HUES6 (cell line): ENCODE results near the gene HMGN4.
A peak's percentile ranks its signal among the peaks of the same experiment; 100 is the strongest.

ENCODE experiments used
- H3K27ac ChIP-seq: 2 replicates; pipeline ENCODE4 v1.7.0; 2013; ENCODE audit warnings: low read depth, mild to moderate bottlenecking, low read length, inconsistent platforms
- H3K27me3 ChIP-seq: 2 replicates; pipeline ENCODE4 v1.6.1; 2013; ENCODE audit warnings: low read length; ENCODE audit not compliant: control insufficient read depth, insufficient read depth
- H3K36me3 ChIP-seq: 2 replicates; pipeline ENCODE4 v1.6.1; 2013; ENCODE audit warnings: low read length; ENCODE audit not compliant: control insufficient read depth, insufficient read depth
- H3K4me1 ChIP-seq: 2 replicates; pipeline ENCODE4 v1.6.1; 2013; ENCODE audit warnings: low read length; ENCODE audit not compliant: control insufficient read depth, insufficient read depth
- H3K4me3 ChIP-seq: 2 replicates; pipeline ENCODE4 v1.5.1; 2013; ENCODE audit warnings: low read depth, low read length
- H3K9ac ChIP-seq: one replicate; pipeline ENCODE4 v1.6.1; 2013; ENCODE audit warnings: mild to moderate bottlenecking, low read length
- H3K9me3 ChIP-seq: 2 replicates; pipeline ENCODE4 v1.6.1; 2013; ENCODE audit warnings: low read depth, low read length; ENCODE audit not compliant: control insufficient read depth, insufficient read depth

The HMGN4 gene

DNA sequence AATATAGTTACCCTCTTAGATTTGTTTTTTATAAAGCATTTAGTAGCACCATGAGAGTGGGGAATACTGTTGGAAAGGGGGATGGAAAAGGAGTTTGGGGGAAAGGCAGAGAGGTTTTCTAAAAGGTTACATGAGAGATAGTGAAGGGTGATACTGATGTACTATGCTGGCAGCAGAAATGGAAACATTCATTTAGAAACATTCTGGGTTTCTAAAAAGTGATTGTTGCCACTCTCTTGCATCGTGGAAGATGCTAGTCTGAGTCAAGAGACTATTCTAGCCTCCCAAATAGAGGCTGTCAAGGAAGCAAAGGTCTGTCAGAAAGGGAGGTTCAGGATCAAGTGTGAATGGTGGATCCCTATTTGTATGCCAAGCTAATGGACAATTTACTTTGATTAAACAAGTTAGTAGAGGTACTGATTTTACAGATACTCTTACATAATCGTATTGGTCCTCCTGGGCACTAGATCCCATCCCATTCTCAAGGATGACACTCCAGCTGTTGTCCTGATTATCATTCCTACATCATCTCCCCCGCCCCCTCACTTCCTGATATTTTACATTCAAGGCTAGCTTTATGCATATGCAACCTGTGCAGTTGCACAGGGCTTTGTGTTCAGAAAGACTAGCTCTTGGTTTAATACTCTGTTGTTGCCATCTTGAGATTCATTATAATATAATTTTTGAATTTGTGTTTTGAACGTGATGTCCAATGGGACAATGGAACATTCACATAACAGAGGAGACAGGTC, 43.2 kb downstream of the HMGN4 start:
- H3K27me3 ChIP-seq = peaks cover 31% of the 10 kb centered on the region
- H3K36me3 ChIP-seq = no peaks in the 10 kb centered on the region
- no peak overlapping the region for H3K4me3 ChIP-seq
- no peak overlapping the region for H3K9ac ChIP-seq
- H3K4me1 ChIP-seq = no peaks in the 10 kb centered on the region
- peaks cover 3% of the 10 kb centered on the region; the same call in 1 of the 2 replicates for H3K9me3 ChIP-seq
- H3K27ac ChIP-seq = no peak overlapping the region

DNA sequence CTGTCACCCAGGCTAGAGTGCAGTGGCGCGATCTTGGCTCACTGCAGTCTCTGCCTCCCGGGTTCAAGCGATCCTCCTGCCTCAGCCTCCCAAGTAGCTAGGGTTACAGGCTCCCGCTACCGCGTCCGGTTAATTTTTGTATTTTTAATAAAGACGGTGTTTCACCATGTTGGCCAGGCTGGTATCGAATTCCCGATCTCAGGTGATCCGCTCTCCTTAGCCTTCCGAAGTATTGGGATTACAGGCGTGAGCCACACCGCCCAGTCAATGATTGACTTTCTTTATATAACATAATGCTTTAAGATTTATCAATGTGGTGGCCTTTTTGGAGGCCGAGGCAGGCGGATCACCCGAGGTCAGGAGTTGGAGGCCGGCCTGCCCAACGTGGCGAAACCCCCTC, 50.8 kb downstream of the HMGN4 start:
- no peak overlapping the region for H3K27ac ChIP-seq
- H3K36me3 ChIP-seq = no peaks in the 10 kb centered on the region
- H3K27me3 ChIP-seq = peaks cover 17% of the 10 kb centered on the region
- no peaks in the 10 kb centered on the region for H3K9me3 ChIP-seq
- H3K4me3 ChIP-seq = no peak overlapping the region
- no peak overlapping the region for H3K9ac ChIP-seq
- no peaks in the 10 kb centered on the region for H3K4me1 ChIP-seq

DNA sequence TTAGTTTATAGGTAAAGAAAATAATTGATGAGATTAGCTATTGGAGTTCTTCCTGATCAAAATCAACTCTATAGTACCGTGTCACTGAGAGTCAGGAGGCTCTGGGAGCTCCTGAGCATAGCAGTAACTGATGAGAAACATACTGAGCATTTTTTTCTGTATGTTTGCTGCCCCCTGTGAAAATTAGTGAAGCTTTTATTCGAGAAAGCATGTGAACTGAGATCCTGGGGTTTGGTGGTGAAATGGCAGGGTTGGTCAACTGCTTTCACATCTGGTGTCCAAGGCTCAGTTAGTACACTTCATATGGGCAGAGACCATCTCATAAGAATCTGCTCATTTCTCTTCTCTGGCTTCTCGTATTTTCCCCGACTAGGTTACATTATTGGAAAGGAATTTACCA, 54.5 kb downstream of the HMGN4 start:
- no peaks in the 10 kb centered on the region for H3K9me3 ChIP-seq
- H3K27ac ChIP-seq = no peak overlapping the region
- no peaks in the 10 kb centered on the region for H3K36me3 ChIP-seq
- H3K4me1 ChIP-seq = peaks cover 2% of the 10 kb centered on the region; the same call in 1 of the 2 replicates
- no peaks in the 10 kb centered on the region for H3K27me3 ChIP-seq
- no peak overlapping the region for H3K9ac ChIP-seq
- no peak overlapping the region for H3K4me3 ChIP-seq

DNA sequence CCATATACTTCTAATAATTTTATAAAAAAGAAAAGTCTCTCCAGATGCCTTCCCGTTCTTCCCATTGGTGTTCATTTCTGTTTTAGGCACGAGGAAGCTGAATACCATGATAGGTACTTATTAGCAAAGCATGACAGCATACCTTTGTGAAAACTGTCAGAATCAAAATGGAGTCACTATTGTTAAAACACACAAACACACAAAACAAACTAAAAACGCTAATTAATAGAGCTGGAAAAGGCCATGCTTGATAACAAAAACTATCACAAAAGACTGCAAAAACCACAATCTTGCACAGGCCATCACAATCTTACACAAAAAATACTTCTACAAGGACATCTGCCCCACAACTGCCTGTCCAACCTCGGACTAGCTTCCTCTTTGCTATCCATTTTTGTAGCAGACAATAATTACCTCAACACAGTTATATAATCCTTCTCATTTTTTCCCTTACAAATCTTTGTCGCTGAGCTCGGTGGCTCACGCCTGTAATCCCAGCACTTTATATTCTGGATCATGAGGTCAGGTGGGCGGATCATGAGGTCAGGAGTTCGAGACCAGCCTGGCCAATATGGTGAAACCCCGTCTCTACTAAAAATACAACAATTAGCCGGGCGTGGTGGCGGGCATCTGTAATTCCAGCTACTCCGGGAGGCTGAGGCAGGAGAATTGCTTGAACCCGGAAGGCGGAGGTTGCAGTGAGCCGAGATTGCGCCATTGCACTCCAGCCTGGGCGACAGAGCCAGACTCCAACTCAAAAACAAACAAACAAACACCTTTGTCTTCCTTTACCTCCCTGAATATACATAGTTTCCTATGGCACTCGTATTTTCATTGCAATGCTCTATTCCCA, 55.3 kb downstream of the HMGN4 start:
- H3K9ac ChIP-seq = no peak overlapping the region
- H3K27ac ChIP-seq = no peak overlapping the region
- H3K9me3 ChIP-seq = no peaks in the 10 kb centered on the region
- H3K4me3 ChIP-seq = peak overlapping the region; percentile 96
- H3K27me3 ChIP-seq = no peaks in the 10 kb centered on the region
- H3K4me1 ChIP-seq = peaks cover 5% of the 10 kb centered on the region; the same call in 1 of the 2 replicates
- H3K36me3 ChIP-seq = peaks cover 5% of the 10 kb centered on the region

DNA sequence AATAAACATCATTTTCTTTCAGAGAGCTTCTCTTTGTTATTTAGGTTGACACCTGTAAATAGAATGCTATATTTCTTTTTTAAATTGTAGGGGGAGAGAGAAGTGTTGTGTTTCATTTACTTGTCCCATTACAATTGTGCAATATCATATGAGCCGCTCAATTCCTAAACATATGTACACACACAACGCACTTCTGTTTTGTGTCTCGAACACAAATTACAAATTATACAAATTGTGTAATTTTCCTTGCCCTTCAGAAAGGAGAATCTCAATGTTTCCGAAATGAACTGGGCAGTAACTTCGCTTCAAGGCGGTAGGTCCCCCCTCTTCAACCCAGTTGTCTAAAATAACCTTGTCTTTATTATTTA, 55.9 kb downstream of the HMGN4 start:
- Histone ChIP-seq H3K36me3 (peaks cover 9% of the 10 kb centered on the region), H3K9me3 (no peaks in the 10 kb centered on the region), H3K27me3 (no peaks in the 10 kb centered on the region), H3K9ac (no peak overlapping the region), H3K4me1 (peaks cover 5% of the 10 kb centered on the region; the same call in 1 of the 2 replicates), H3K27ac (no peak overlapping the region), H3K4me3 (peak overlapping the region; percentile 96)

DNA sequence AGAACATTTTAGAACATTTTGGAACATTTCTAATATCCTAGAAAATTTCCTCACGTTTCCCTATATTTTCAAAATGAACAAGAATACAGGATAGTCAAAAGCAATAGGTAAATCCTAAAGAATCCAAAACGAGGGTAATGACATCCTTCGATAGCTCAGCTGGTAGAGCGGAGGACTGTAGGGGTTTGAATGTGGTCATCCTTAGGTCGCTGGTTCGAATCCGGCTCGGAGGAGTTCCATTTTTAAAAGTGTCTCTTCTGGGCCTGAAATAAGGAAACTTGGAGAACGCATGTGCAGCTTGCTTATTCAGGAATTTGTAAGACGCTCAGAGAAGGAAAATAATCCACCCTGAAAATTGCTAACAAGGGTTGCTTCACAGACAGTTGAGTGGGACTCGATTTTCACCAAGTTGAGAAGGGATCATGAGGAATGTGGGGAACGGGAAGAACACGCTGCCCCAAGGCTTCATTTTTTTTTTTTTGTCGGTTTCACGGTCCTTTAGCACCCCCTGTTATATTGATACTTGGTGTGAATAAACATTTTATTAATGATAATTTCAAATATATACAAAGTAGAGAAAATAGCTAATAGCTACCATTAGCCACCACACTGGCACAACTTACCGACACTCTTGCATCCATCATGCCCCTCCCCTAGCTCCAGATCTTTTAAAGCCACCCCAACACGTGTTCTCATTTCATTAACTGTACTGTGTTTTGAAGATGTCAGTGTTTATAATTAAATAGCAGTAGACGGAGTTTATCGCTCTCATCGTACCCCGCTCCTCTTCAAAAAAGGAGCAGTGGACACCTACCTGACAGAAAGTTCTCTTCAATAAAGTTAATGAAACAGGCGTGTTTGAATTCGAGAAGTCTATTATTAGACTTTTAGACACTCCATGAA, 56.8 kb downstream of the HMGN4 start:
- Histone ChIP-seq H3K4me3 (peak overlapping the region; percentile 96), H3K36me3 (peaks cover 17% of the 10 kb centered on the region), H3K4me1 (peaks cover 5% of the 10 kb centered on the region; the same call in 1 of the 2 replicates), H3K27ac (no peak overlapping the region), H3K9ac (no peak overlapping the region), H3K27me3 (no peaks in the 10 kb centered on the region), H3K9me3 (no peaks in the 10 kb centered on the region)

DNA sequence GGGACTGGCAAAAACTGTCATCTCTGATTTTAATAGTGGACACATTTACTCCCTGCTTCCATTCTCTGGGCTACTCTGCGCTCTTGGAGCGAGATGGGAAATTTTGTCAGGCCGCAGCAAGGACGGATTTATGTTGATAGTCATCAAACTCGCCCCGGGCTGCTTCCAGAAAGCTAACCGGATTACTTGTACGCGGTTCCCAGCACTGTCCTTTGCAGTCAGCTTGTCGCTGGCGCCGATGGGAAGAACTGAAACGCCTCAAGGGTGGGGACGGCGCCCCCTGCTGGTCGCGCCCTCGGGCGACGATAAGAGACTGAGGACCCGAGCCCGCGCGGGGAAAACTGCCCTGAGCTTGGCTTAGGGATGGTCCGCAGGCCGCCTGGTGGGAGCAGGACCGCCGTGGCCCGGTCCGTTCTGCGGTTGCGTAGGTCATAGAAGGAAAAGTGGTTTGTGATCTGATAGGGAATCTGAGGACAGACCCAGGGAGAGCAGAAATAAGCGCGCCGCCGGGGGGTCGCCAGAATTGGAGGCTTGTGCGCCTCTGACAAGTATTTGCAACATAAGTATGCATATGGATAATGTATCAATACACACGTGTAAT, 57.6 kb downstream of the HMGN4 start:
- Histone ChIP-seq H3K36me3 (peaks cover 17% of the 10 kb centered on the region), H3K4me3 (peak overlapping the region; percentile 96), H3K9me3 (no peaks in the 10 kb centered on the region), H3K27ac (no peak overlapping the region), H3K4me1 (peaks cover 5% of the 10 kb centered on the region; the same call in 1 of the 2 replicates), H3K9ac (no peak overlapping the region), H3K27me3 (no peaks in the 10 kb centered on the region)
